Measurements from ENCODE around the gene UTS2.

GRCh38 chr1:7868070-7868780 lies 15.4 kb upstream of the UTS2 start:
- TF ChIP-seq EZH2 (IDR thresholded peaks at IDR 0.05; ENCODE audit: borderline replicate concordance, low read depth, low read length, poor library complexity, severe bottlenecking) = no peak
- TF ChIP-seq CTCF (conservative IDR thresholded peaks at IDR 0.05; ENCODE audit: low read depth, low read length) = no peak

Measured in A673 (cell line).